Neural cell (in vitro differentiated cells): ENCODE data around the gene OR51A7. TPM values are rescaled to one million over a fixed set of nuclear protein-coding genes. Genes with fewer than 3 reads are reported as not detected.

Experiments
- H2AFZ ChIP-seq: fragments of 200-600, 300-800 bp; sonication (generic), shearing (Covaris generic); 2 replicates; pipeline ENCODE4 v1.6.0; 2014; ENCODE audit warnings: low read depth, mild to moderate bottlenecking, antibody characterized with exemption, low read length, moderate library complexity
- H3F3A ChIP-seq: fragments of 200-600 bp; shearing (Covaris generic); 2 replicates; pipeline ENCODE4 v1.6.1; 2016; ENCODE audit warnings: mild to moderate bottlenecking, moderate library complexity, mixed read lengths, antibody characterized with exemption, low read length; ENCODE audit not compliant: insufficient read depth, poor library complexity, severe bottlenecking
- H3K27ac ChIP-seq: fragments of 200-600, 300-800 bp; sonication (generic), shearing (Covaris generic); 2 replicates; pipeline ENCODE4 v1.5.1; 2014; ENCODE audit warnings: mild to moderate bottlenecking, low read length, moderate library complexity
- H3K27me3 ChIP-seq: fragments of 300-800, 200-600 bp; sonication (generic), shearing (Covaris generic); 2 replicates; pipeline ENCODE4 v1.6.0; 2014; ENCODE audit warnings: mild to moderate bottlenecking, low read depth, low read length, moderate library complexity; ENCODE audit not compliant: insufficient read depth
- H3K36me3 ChIP-seq: fragments of 300-800, 200-600 bp; sonication (generic), shearing (Covaris generic); 2 replicates; pipeline ENCODE4 v1.5.1; 2014; ENCODE audit warnings: mild to moderate bottlenecking, antibody characterized with exemption, low read length, moderate library complexity; ENCODE audit not compliant: insufficient read depth
- H3K4me2 ChIP-seq: fragments of 300-800, 200-600 bp; sonication (generic), shearing (Covaris generic); 2 replicates; pipeline ENCODE4 v1.6.0; 2014; ENCODE audit warnings: mild to moderate bottlenecking, low read length
- H3K4me3 ChIP-seq: fragments of 300-800, 200-600 bp; sonication (generic), shearing (Covaris generic); 2 replicates; pipeline ENCODE4 v1.5.1; 2014; ENCODE audit warnings: mild to moderate bottlenecking, low read length, moderate library complexity
- H3K79me2 ChIP-seq: fragments of 200-600 bp; shearing (Covaris generic); replicated peaks from 2 replicates; pipeline ENCODE4 v1.6.0; 2014; ENCODE audit warnings: mild to moderate bottlenecking, low read length, moderate library complexity; ENCODE audit not compliant: insufficient read depth
- H3K9ac ChIP-seq: fragments of 300-800, 200-600 bp; sonication (generic), shearing (Covaris generic); 2 replicates; pipeline ENCODE4 v1.6.1; 2016; ENCODE audit warnings: mild to moderate bottlenecking, low read length, mixed read lengths
- H3K9me2 ChIP-seq: fragments of 200-600 bp; shearing (Covaris generic); 2 replicates; pipeline ENCODE4 v1.6.1; 2016; ENCODE audit warnings: mild to moderate bottlenecking, low read length, mixed read lengths; ENCODE audit not compliant: insufficient read depth
- H3K9me3 ChIP-seq: fragments of 200-600, 300-800 bp; sonication (generic), shearing (Covaris generic); 2 replicates; pipeline ENCODE4 v1.6.1; 2016; ENCODE audit warnings: mild to moderate bottlenecking, mixed run types, low read length, moderate library complexity, mixed read lengths
- H4K20me1 ChIP-seq: fragments of 200-600 bp; shearing (Covaris generic); 2 replicates; pipeline ENCODE4 v1.6.1; 2016; ENCODE audit warnings: mild to moderate bottlenecking, mixed run types; ENCODE audit not compliant: insufficient read depth
- EP300 ChIP-seq: fragments of 450-650 bp; conservative IDR thresholded peaks from 2 replicates; pipeline ENCODE4 v1.6.1; 2014; ENCODE audit warnings: antibody characterized with exemption, mild to moderate bottlenecking, moderate library complexity; ENCODE audit not compliant: poor library complexity, severe bottlenecking
- EZH2 ChIP-seq: fragments of 200-600, 300-800 bp; shearing (Covaris generic), sonication (generic); IDR thresholded peaks from 2 replicates; pipeline ENCODE4 v1.6.1; 2014; ENCODE audit warnings: antibody characterized with exemption, low read length, borderline replicate concordance, mild to moderate bottlenecking; ENCODE audit not compliant: insufficient read depth, poor library complexity, severe bottlenecking
- MXI1 ChIP-seq: fragments of 450-650 bp; conservative IDR thresholded peaks from 2 replicates; pipeline ENCODE4 v1.6.1; 2014; ENCODE audit warnings: antibody characterized with exemption, mild to moderate bottlenecking; ENCODE audit not compliant: poor library complexity, severe bottlenecking
- POLR2AphosphoS5 ChIP-seq: IDR thresholded peaks from 2 replicates; pipeline ENCODE4 v1.6.1; 2012
- RAD21 ChIP-seq: fragments of 450-650 bp; conservative IDR thresholded peaks from 2 replicates; pipeline ENCODE4 v1.6.1; 2014; ENCODE audit warnings: antibody characterized with exemption, mild to moderate bottlenecking, moderate library complexity
- SMC3 ChIP-seq: fragments of 450-650 bp; conservative IDR thresholded peaks from 2 replicates; pipeline ENCODE4 v1.6.1; 2014; ENCODE audit warnings: antibody characterized with exemption, mild to moderate bottlenecking, moderate library complexity; ENCODE audit not compliant: poor library complexity
- TAF1 ChIP-seq: IDR thresholded peaks from 2 replicates; pipeline ENCODE4 v1.6.1; 2012; ENCODE audit warnings: low read depth
- polyA plus RNA-seq: library from polyadenylated mRNA; depleted of rRNA; stranded (reverse); fragments of >200 nt; gene quantifications from 2 replicates; pipeline ENCODE4 v1.2.3, GENCODE V29; 2014
- TF ChIP-seq, protein P1 (sequence below): fragments of 450-650 bp; IDR thresholded peaks from 2 replicates; pipeline ENCODE4 v1.5.1; 2014; ENCODE audit warnings: antibody characterized with exemption, mild to moderate bottlenecking, moderate library complexity; ENCODE audit not compliant: poor library complexity, severe bottlenecking
- TF ChIP-seq, protein P2 (sequence below): IDR thresholded peaks from 2 replicates; pipeline ENCODE4 v1.6.1; 2012; ENCODE audit warnings: borderline replicate concordance

The OR51A7 gene
- polyA plus RNA-seq, 1 donor from 2014 or later: not detected

DNA sequence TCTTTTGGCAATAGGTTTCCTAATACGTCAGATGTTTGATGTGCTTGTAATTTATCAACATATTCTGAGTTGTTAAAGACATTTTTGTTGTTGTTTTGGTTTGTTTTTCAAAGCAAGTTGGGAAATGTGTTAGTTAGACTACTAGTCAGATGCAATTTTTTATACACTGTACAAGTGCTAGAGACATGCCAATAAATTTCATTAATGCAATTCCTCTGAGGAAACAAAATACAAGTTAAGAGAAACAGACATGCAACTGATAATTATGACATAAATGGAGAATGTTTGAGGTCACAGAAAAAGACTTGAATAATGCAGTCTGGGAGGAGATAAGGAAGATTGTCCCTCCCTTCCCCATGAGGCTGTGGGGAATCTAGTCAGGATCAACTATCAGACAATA, 16.0 kb upstream of the OR51A7 start:
- Histone ChIP-seq H3K4me3 (no peak overlapping the region), H2AFZ (no peak overlapping the region), H3K36me3 (no peaks in the 10 kb centered on the region), H3F3A (no peaks in the 10 kb centered on the region), H3K27ac (no peak overlapping the region), H3K27me3 (no peaks in the 10 kb centered on the region), H3K9me2 (no peaks in the 10 kb centered on the region), H3K79me2 (no peaks in the 10 kb centered on the region), H3K9me3 (no peaks in the 10 kb centered on the region), H4K20me1 (no peaks in the 10 kb centered on the region), H3K4me2 (no peak overlapping the region), H3K9ac (no peak overlapping the region)
- TF ChIP-seq EZH2 (no peak), RAD21 (no peak), EP300 (no peak), SMC3 (no peak), MXI1 (no peak), TAF1 (no peak), POLR2AphosphoS5 (no peak)
- TF ChIP-seq, protein P1, sequence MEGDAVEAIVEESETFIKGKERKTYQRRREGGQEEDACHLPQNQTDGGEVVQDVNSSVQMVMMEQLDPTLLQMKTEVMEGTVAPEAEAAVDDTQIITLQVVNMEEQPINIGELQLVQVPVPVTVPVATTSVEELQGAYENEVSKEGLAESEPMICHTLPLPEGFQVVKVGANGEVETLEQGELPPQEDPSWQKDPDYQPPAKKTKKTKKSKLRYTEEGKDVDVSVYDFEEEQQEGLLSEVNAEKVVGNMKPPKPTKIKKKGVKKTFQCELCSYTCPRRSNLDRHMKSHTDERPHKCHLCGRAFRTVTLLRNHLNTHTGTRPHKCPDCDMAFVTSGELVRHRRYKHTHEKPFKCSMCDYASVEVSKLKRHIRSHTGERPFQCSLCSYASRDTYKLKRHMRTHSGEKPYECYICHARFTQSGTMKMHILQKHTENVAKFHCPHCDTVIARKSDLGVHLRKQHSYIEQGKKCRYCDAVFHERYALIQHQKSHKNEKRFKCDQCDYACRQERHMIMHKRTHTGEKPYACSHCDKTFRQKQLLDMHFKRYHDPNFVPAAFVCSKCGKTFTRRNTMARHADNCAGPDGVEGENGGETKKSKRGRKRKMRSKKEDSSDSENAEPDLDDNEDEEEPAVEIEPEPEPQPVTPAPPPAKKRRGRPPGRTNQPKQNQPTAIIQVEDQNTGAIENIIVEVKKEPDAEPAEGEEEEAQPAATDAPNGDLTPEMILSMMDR: no peak
- TF ChIP-seq, protein P2, sequence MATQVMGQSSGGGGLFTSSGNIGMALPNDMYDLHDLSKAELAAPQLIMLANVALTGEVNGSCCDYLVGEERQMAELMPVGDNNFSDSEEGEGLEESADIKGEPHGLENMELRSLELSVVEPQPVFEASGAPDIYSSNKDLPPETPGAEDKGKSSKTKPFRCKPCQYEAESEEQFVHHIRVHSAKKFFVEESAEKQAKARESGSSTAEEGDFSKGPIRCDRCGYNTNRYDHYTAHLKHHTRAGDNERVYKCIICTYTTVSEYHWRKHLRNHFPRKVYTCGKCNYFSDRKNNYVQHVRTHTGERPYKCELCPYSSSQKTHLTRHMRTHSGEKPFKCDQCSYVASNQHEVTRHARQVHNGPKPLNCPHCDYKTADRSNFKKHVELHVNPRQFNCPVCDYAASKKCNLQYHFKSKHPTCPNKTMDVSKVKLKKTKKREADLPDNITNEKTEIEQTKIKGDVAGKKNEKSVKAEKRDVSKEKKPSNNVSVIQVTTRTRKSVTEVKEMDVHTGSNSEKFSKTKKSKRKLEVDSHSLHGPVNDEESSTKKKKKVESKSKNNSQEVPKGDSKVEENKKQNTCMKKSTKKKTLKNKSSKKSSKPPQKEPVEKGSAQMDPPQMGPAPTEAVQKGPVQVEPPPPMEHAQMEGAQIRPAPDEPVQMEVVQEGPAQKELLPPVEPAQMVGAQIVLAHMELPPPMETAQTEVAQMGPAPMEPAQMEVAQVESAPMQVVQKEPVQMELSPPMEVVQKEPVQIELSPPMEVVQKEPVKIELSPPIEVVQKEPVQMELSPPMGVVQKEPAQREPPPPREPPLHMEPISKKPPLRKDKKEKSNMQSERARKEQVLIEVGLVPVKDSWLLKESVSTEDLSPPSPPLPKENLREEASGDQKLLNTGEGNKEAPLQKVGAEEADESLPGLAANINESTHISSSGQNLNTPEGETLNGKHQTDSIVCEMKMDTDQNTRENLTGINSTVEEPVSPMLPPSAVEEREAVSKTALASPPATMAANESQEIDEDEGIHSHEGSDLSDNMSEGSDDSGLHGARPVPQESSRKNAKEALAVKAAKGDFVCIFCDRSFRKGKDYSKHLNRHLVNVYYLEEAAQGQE: no peak

DNA sequence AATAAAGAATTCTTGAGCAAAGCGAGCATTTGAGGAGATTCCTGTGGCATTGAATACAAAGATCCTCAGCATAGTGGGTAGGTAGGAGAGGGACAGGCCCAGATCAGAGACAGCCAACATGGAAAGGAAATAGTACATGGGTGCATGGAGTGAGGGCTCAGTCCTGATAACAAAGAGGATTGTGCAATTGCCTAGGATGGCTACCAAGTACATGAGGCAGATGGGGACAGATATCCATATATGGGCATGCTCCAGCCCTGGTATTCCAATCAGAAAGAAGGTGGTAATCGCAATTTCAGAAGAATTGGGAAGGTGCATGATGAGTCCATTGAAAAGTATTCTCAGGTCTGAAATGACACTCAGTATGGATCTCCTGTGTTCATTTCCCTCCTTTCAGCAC, 13.3 kb upstream of the OR51A7 start:
- Histone ChIP-seq H3K9ac (no peak overlapping the region), H3K27me3 (no peaks in the 10 kb centered on the region), H3K79me2 (no peaks in the 10 kb centered on the region), H3K9me3 (no peaks in the 10 kb centered on the region), H4K20me1 (no peaks in the 10 kb centered on the region), H3F3A (no peaks in the 10 kb centered on the region), H3K27ac (no peak overlapping the region), H3K4me3 (no peak overlapping the region), H3K36me3 (no peaks in the 10 kb centered on the region), H3K9me2 (no peaks in the 10 kb centered on the region), H2AFZ (no peak overlapping the region), H3K4me2 (no peak overlapping the region)
- no peak for TF ChIP-seq POLR2AphosphoS5
- no peak for TF ChIP-seq MXI1
- TF ChIP-seq, protein P2: no peak
- no peak for TF ChIP-seq TAF1
- no peak for TF ChIP-seq SMC3
- TF ChIP-seq RAD21: no peak
- TF ChIP-seq EZH2: no peak
- no peak for TF ChIP-seq EP300
- TF ChIP-seq, protein P1: no peak
